A673 (cell line): ENCODE measurements around the gene EFNA3. TPM values are rescaled to one million over a fixed set of nuclear protein-coding genes. Genes with fewer than 3 reads are reported as not detected.

Source experiments
- BruUV-seq: library from RNA; stranded (reverse); fragments of 400-500 nt; replicated peaks from 2 replicates; lab custom pipeline; 2021; lab: Mats Ljungman, UMichigan
- CTCF ChIA-PET: fragments of 300-600 bp; sonication (Branson Sonifier 250); formaldehyde crosslinking; loops from one replicate; lab custom pipeline; 2022; ENCODE audit warnings: antibody characterized with exemption; lab: Charles Lee
- POLR2A ChIA-PET: fragments of 300-600 bp; sonication (Branson Sonifier 250); formaldehyde crosslinking; loops from one replicate; lab custom pipeline; 2022; ENCODE audit warnings: antibody characterized with exemption; ENCODE audit not compliant: low non-redundant PET; lab: Charles Lee
- DNase-seq: peaks from one replicate; pipeline ENCODE4 v3.0.0-alpha.2; 2015; ENCODE audit warnings: low spot score
- H3K27ac ChIP-seq: fragments of 200-600 bp; sonication (generic); 2 replicates; pipeline ENCODE4 v1.5.1; 2016; ENCODE audit warnings: mixed run types, low read depth, mild to moderate bottlenecking, mixed read lengths, antibody characterized with exemption, low read length; ENCODE audit not compliant: poor library complexity, severe bottlenecking
- H3K27me3 ChIP-seq: fragments of 200-600 bp; sonication (generic); replicated peaks from 2 replicates; pipeline ENCODE4 v1.6.1; 2017; ENCODE audit warnings: mixed run types, low read depth, mild to moderate bottlenecking, mixed read lengths, antibody characterized with exemption, low read length; ENCODE audit not compliant: insufficient read depth, poor library complexity
- H3K36me3 ChIP-seq: fragments of 200-600 bp; sonication (generic); 2 replicates; pipeline ENCODE4 v1.6.1; 2016; ENCODE audit warnings: mixed run types, mild to moderate bottlenecking, mixed read lengths, antibody characterized with exemption, low read length; ENCODE audit not compliant: insufficient read depth, poor library complexity, severe bottlenecking
- H3K4me1 ChIP-seq: fragments of 200-600 bp; sonication (generic); 2 replicates; pipeline ENCODE4 v1.6.1; 2017; ENCODE audit warnings: mixed run types, mild to moderate bottlenecking, mixed read lengths, antibody characterized with exemption, low read length; ENCODE audit not compliant: insufficient read depth, poor library complexity, severe bottlenecking
- H3K4me3 ChIP-seq: fragments of 200-600 bp; sonication (generic); 2 replicates; pipeline ENCODE4 v1.5.1; 2016; ENCODE audit warnings: low read depth, mixed run types, mild to moderate bottlenecking, mixed read lengths, low read length; ENCODE audit not compliant: poor library complexity, severe bottlenecking
- H3K9me3 ChIP-seq: fragments of 200-600 bp; sonication (generic); 2 replicates; pipeline ENCODE4 v1.6.1; 2016; ENCODE audit warnings: mixed run types, low read depth, mild to moderate bottlenecking, mixed read lengths, antibody characterized with exemption, low read length; ENCODE audit not compliant: poor library complexity, severe bottlenecking
- CTCF ChIP-seq: fragments of 300-800, 200-600 bp; sonication (generic); conservative IDR thresholded peaks from 2 replicates; pipeline ENCODE4 v1.5.1; 2017; ENCODE audit warnings: low read depth, mild to moderate bottlenecking, antibody characterized with exemption, low read length, moderate library complexity, mixed read lengths
- EZH2 ChIP-seq: fragments of 200-600 bp; sonication (generic); IDR thresholded peaks from 2 replicates; pipeline ENCODE4 v1.6.1; 2017; ENCODE audit warnings: borderline replicate concordance, low read depth, mild to moderate bottlenecking, mixed read lengths, antibody characterized with exemption, low read length; ENCODE audit not compliant: poor library complexity, severe bottlenecking
- intact Hi-C: fragments of 100-400 bp; cut with micrococcal nuclease; formaldehyde crosslinking; loops from one replicate; pipeline ENCODE4 v1.10.0; 2022; ENCODE audit not compliant: unreplicated experiment
- total RNA-seq: library from RNA; stranded (reverse); gene quantifications from 2 replicates; pipeline ENCODE4 v1.2.3, GENCODE V29; 2021

Gene EFNA3
- total RNA-seq, 1 experiment from 2014 or later: 5.8 TPM

DNA sequence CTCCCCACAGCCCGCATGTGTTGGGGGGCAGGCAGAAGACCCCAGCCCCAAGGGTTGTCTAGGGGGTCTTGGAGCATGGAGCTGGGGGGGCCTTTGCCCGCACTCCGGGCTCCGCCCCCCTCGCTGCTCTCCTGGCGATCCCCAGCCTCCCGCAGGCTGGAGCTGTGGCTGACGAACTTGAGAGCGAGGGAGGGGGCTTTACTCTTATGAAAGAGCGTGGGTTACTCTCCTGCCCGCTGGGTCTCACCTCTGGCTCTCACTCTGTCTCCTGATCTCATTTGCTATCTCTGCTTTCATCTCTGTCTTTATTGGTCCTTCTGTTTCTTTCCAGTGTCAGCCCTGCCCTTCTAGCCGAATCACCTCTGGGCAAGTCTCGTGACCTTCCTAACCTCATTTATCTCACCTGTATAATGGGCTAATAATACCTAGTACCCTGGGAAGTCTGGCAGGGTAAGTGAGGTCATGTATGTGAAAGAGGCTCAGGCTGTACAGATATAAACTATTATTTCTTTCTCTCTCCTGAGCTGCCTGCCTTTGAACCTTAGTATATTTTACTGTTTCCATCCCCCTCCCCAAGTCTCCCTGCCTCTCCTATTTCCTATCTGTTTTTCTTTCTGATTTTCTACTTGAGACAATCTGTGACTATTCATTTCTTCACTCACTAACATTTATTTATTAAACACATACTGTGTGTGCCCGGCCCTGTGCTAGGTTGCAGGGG is 14.4 kb upstream of the EFNA3 start:
- H3K27me3 ChIP-seq: no peaks in the 10 kb centered on the region
- peak overlapping the region; percentile 81 for H3K4me3 ChIP-seq
- POLR2A ChIA-PET: no interaction called here
- peak; percentile 67 for DNase-seq
- intact Hi-C loops: loop anchor here (5.0 kb wide), 3 partner anchors 102 to 582 kb away; partner anchors contain the start of genes PYGO2 and UBE2Q1
- CTCF ChIA-PET: interaction anchor here (0.6 to 3.8 kb wide), 3 partner anchors 21 to 119 kb away, joined by 3 to 35 read pairs (median 4); no protein-coding TSS in a partner anchor
- peak overlapping the region; percentile 89 for H3K27ac ChIP-seq
- H3K9me3 ChIP-seq: no peaks in the 10 kb centered on the region
- TF ChIP-seq CTCF (no peak), EZH2 (no peak)
- TSS peak; percentile 82 for BruUV-seq
- peaks cover 5% of the 10 kb centered on the region for H3K36me3 ChIP-seq
- H3K4me1 ChIP-seq: peaks cover 31% of the 10 kb centered on the region

DNA sequence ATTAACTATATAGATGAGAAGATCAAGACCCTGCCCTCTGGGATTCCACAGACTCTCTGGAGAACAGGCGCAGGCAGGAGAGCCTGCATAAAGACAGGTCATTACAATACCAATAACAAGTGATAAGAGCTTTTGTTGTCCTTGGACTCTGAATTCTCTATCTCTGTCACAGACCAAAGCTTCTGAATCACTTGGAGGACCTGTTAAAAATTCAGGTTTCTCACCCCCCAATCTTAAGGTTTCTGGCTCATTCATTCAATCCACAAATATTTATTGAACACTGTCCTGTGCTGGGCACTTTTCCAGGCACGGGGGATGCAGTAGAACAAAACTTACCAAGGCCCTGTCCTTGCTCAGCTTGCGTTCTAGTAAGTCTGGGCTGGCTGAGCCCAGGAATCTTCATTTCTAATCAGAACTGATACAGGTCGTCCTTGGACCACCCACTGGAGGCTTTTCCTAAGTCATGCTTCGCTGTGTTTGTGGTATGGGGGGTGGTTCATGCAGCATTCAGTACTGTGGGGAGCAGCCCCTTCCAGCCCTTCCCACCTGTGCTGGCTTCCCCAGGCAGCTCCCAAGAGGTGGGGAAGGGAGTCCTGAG is 13.7 kb upstream of the EFNA3 start:
- Histone ChIP-seq H3K36me3 (peaks cover 5% of the 10 kb centered on the region), H3K4me3 (peak overlapping the region; percentile 81), H3K27ac (no peak overlapping the region), H3K27me3 (no peaks in the 10 kb centered on the region), H3K4me1 (peaks cover 33% of the 10 kb centered on the region), H3K9me3 (no peaks in the 10 kb centered on the region)
- ChIA-PET POLR2A (no interaction called here), CTCF (interaction anchor here (0.6 to 1.0 kb wide), 2 partner anchors 26 to 118 kb away, joined by 3 to 4 read pairs; no protein-coding TSS in a partner anchor)
- DNase-seq: no peak
- no TSS peak for BruUV-seq
- intact Hi-C loops: loop anchor here (5.0 kb wide), 3 partner anchors 103 to 583 kb away; partner anchors contain the start of genes PYGO2 and UBE2Q1
- no peak for TF ChIP-seq EZH2
- TF ChIP-seq CTCF: no peak

GRCh38 chr1:155066777-155067176 is 11.9 kb upstream of the EFNA3 start:
- Histone ChIP-seq H3K4me1 (peaks cover 38% of the 10 kb centered on the region), H3K27me3 (no peaks in the 10 kb centered on the region), H3K27ac (no peak overlapping the region), H3K9me3 (no peaks in the 10 kb centered on the region), H3K36me3 (peaks cover 5% of the 10 kb centered on the region), H3K4me3 (no peak overlapping the region)
- no peak for DNase-seq
- TF ChIP-seq CTCF: no peak
- no peak for TF ChIP-seq EZH2
- CTCF ChIA-PET: no interaction called here
- intact Hi-C loops: no loop called here
- no TSS peak for BruUV-seq
- POLR2A ChIA-PET: no interaction called here
